K562 (cell line): ENCODE data around the gene CLASP1. TPM values are rescaled to one million over a fixed set of nuclear protein-coding genes. Genes with fewer than 3 reads are reported as not detected.
A peak's percentile ranks its signal among the peaks of the same experiment; 100 is the strongest.

Experiments used
- EHMT2 ChIP-seq: fragments of 450-650 bp; IDR thresholded peaks from 2 replicates; pipeline ENCODE4 v1.6.1; 2018; ENCODE audit warnings: antibody characterized with exemption
- FOXJ3 ChIP-seq: sonication (generic); formaldehyde crosslinking; IDR thresholded peaks from 2 replicates; pipeline ENCODE4 v1.4.0; 2020; ENCODE audit warnings: mild to moderate bottlenecking, missing genetic modification reagents
- FOXO4 ChIP-seq: fragments of 450-650 bp; formaldehyde crosslinking; IDR thresholded peaks from 2 replicates; pipeline ENCODE4 v1.4.0; 2020; ENCODE audit warnings: mild to moderate bottlenecking, moderate library complexity
- GABPB1 ChIP-seq: sonication (generic); formaldehyde crosslinking; IDR thresholded peaks from 2 replicates; pipeline ENCODE4 v1.8.0; 2022; ENCODE audit warnings: mild to moderate bottlenecking, missing genetic modification reagents
- HDAC1 ChIP-seq, 2 experiments: fragments of 450-650 bp; IDR thresholded peaks; 2 replicates each; pipeline ENCODE4 v1.6.1; 2016 to 2017; ENCODE audit warnings: inconsistent platforms in 1 of 2, mild to moderate bottlenecking in 1 of 2, moderate library complexity in 1 of 2
- HNRNPH1 ChIP-seq: fragments of 200-400 bp; formaldehyde crosslinking; optimal IDR thresholded peaks from 2 replicates; pipeline ENCODE3; 2017; ENCODE audit warnings: low read depth, mild to moderate bottlenecking, low read length, moderate library complexity
- KDM1A ChIP-seq, 2 experiments: fragments of 450-650 bp; IDR thresholded peaks; 2 replicates each; pipeline ENCODE4 v1.6.1; 2016; ENCODE audit warnings: mild to moderate bottlenecking in 2 of 2
- MAFK ChIP-seq: IDR thresholded peaks from 2 replicates; pipeline ENCODE4 v1.6.1; 2011; ENCODE audit warnings: low read length, improper control_type of control experiment
- MEF2D ChIP-seq: conservative IDR thresholded peaks from 2 replicates; pipeline ENCODE4 v1.6.1; 2016; ENCODE audit warnings: low read depth, missing genetic modification characterization, missing compliant biosample characterization
- MYC ChIP-seq, 2 experiments: fragments of 250-450 bp in 1 of 2; sonication (Bioruptor Pico) in 1 of 2; IDR thresholded peaks; 2 replicates each; pipeline versions ENCODE4 v1.5.1 to v1.6.1; 2012 to 2021; ENCODE audit warnings: low read depth in 2 of 2, borderline replicate concordance in 1 of 2, improper control_type of control experiment in 1 of 2, low read length in 1 of 2, mild to moderate bottlenecking in 1 of 2, moderate library complexity in 1 of 2
- NBN ChIP-seq: fragments of 450-650 bp; IDR thresholded peaks from 2 replicates; pipeline ENCODE4 v1.6.1; 2016; ENCODE audit warnings: low read depth, mild to moderate bottlenecking
- NFE2L1 ChIP-seq: fragments of 450-650 bp; IDR thresholded peaks from 2 replicates; pipeline ENCODE4 v1.6.1; 2016; ENCODE audit warnings: missing genetic modification characterization, low read depth, mild to moderate bottlenecking, missing compliant biosample characterization, moderate library complexity, borderline replicate concordance
- PHB2 ChIP-seq: fragments of 450-650 bp; IDR thresholded peaks from 2 replicates; pipeline ENCODE4 v1.6.1; 2017; ENCODE audit warnings: low read depth
- RBFOX2 ChIP-seq: fragments of 200-400 bp; formaldehyde crosslinking; IDR thresholded peaks from 2 replicates; pipeline ENCODE4 v1.6.1; 2017; ENCODE audit warnings: low read depth, mild to moderate bottlenecking, low read length, moderate library complexity
- RUNX1 ChIP-seq: sonication (generic); IDR thresholded peaks from 2 replicates; pipeline ENCODE4 v1.6.1; 2016; ENCODE audit warnings: antibody characterized with exemption, low read depth
- SIN3A ChIP-seq, 2 experiments: fragments of 150-350 bp in 1 of 2; IDR thresholded peaks; 2 replicates each; pipeline ENCODE4 v1.6.1; 2011 to 2016; ENCODE audit warnings: borderline replicate concordance in 2 of 2, low read depth in 2 of 2, low read length in 2 of 2, mild to moderate bottlenecking in 2 of 2, moderate library complexity in 2 of 2; ENCODE audit not compliant: control insufficient read depth in 1 of 2
- SMARCA5 ChIP-seq: fragments of 450-650 bp; IDR thresholded peaks from 2 replicates; pipeline ENCODE4 v1.6.1; 2016
- SOX6 ChIP-seq: fragments of 450-650 bp; IDR thresholded peaks from 2 replicates; pipeline ENCODE4 v1.6.1; 2014; ENCODE audit warnings: mild to moderate bottlenecking
- ZNF436 ChIP-seq: fragments of 250-450, 450-650 bp; sonication (Bioruptor Pico); formaldehyde crosslinking; IDR thresholded peaks from 2 replicates; pipeline ENCODE4 v1.7.0; 2020; ENCODE audit warnings: mild to moderate bottlenecking
- ZNF609 ChIP-seq: sonication (generic); formaldehyde crosslinking; IDR thresholded peaks from 2 replicates; pipeline ENCODE4 v1.8.1; 2023; ENCODE audit warnings: missing genetic modification reagents, mild to moderate bottlenecking, borderline replicate concordance
- ZNF699 ChIP-seq: fragments of 250-450 bp; sonication (Bioruptor Pico); IDR thresholded peaks from 2 replicates; pipeline ENCODE4 v1.8.0; 2021; ENCODE audit warnings: mild to moderate bottlenecking, moderate library complexity; ENCODE audit not compliant: insufficient replicate concordance
- ZNF77 ChIP-seq: fragments of 250-450 bp; sonication (Bioruptor Pico); IDR thresholded peaks from 2 replicates; pipeline ENCODE4 v1.5.0; 2020
- ZZZ3 ChIP-seq: fragments of 450-650 bp; IDR thresholded peaks from 2 replicates; pipeline ENCODE4 v1.6.1; 2016; ENCODE audit warnings: antibody characterized with exemption, mild to moderate bottlenecking, moderate library complexity
- polyA plus RNA-seq, 8 experiments: library from polyadenylated mRNA; depleted of rRNA in 4 of 8; stranded (reverse) in 5 of 8; unstranded in 3 of 8; fragments of >200 nt; fragmentation: Nextera tagmentation in 2 of 8; fragmentation: Illumina TruSeq in 1 of 8; extraction: Ambion mirVana in 2 of 8; extraction: Trizol in 1 of 8; gene quantifications; 2 replicates each; pipeline versions ENCODE4 v1.2.1 to v1.2.3, GENCODE V29; 2011 to 2014; ENCODE audit warnings: inconsistent platforms in 1 of 8, missing spikeins in 1 of 8
- total RNA-seq, 7 experiments: library from RNA; depleted of rRNA in 6 of 7; stranded (reverse); fragments of >200 nt in 6 of 7; fragmentation: Illumina TruSeq in 2 of 7; extraction: Trizol in 2 of 7; gene quantifications; 2 replicates each; pipeline versions ENCODE4 v1.2.1 to v1.2.3, GENCODE V29; 2011 to 2021; ENCODE audit warnings: low replicate concordance in 1 of 7

The CLASP1 gene
- total and polyA plus RNA-seq, 9 of the 15 experiments (the other 6 are each of a cell fraction or from before 2014, with no cell fraction given), result 1.7 to 40.3 (median 20.7) TPM

- TF ChIP-seq ZNF609 (CRISPR knock-in tag) (no peak), FOXO4 (CRISPR knock-in tag) (no peak), NFE2L1 (tag) (no peak), ZNF77 (CRISPR knock-in tag) (no peak), SMARCA5 (no peak), PHB2 (no peak), MEF2D (tag) (no peak), FOXJ3 (CRISPR knock-in tag) (no peak), NBN (peak; percentile 51; the same call in 1 of the 2 replicates), GABPB1 (no peak), KDM1A (IDR thresholded peaks at IDR 0.05) (peak in 1 of 2 experiments; percentile 39; a peak in 1 of 4 replicates), SIN3A (IDR thresholded peaks at IDR 0.05; ENCODE audit: borderline replicate concordance in 2 of 2, control insufficient read depth in 1 of 2, low read depth in 2 of 2, low read length in 2 of 2) (no peak), ZZZ3 (no peak), EHMT2 (peak; percentile 23; the same call in 1 of the 2 replicates), MYC (IDR thresholded peaks at IDR 0.05; ENCODE audit: low read depth, low read length) (0 out of 2 replicates have a peak, but pooled peaks have one; percentile 16), MYC (CRISPR knock-in tag; IDR thresholded peaks at IDR 0.05; ENCODE audit: borderline replicate concordance, low read depth) (no peak), HDAC1 (IDR thresholded peaks at IDR 0.05) (peak; percentile 17 to 64; a peak in 1 of 4 replicates), HNRNPH1 (no peak), SOX6 (0 out of 2 replicates have a peak, but pooled peaks have one; percentile 29), RBFOX2 (no peak), MAFK (no peak), ZNF436 (CRISPR knock-in tag) (no peak), ZNF699 (CRISPR knock-in tag) (no peak), RUNX1 (no peak)
Measured at GRCh38 chr2:121524685-121525425, 124.4 kb downstream of the CLASP1 start (continued).
